PC-3 (cell line): Measurements from ENCODE around the gene IRF5.

Experiments used
- CTCF ChIP-seq: fragments of 300-600 bp; sonication (generic); conservative IDR thresholded peaks from 2 replicates; pipeline ENCODE4 v1.5.1; 2017; ENCODE audit warnings: antibody characterized with exemption, low read depth, mild to moderate bottlenecking, low read length
- EZH2phosphoT487 ChIP-seq: fragments of 300-600 bp; sonication (generic); IDR thresholded peaks from 2 replicates; pipeline ENCODE4 v1.6.1; 2018; ENCODE audit warnings: mild to moderate bottlenecking, antibody characterized with exemption, low read length, borderline replicate concordance

DNA sequence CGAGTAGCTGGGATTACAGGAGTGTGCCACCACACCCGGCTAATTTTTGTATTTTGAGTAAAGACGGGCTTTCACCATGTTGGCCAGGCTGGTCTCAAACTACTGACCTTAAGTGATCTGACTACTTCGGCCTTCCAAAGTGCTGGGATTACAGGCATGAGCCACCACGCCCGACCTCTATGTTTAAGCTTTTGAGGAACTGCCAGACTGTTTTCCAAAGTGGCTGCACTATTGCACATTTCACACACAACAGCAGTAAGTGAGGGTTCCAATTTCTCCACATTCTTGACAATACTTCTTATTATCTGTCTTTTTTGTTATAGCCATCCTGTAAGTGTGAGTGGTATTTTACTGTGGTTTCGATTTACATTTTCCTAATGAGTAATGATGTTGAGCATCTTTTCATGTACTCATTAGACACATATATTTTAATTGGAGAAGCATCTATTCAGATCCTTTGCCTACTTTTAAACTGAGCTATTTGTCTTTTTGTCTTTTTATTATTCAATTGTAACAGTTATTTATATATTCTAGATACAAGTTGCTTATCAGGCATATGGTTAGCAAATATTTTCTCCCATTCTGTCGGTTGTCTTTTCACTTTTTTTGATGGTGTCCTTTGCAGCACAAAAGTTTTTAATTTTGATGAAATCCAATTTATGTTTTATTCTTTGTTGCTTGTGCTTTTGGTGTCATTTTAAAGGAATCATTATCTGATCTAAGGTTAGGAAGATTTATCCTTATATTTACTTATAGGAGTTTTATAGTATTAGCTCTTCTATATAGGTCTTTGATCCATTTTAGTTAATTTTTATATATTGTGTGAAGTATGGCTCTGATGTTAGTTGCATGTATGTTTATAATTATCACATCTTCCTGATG lies 12.8 kb upstream of the IRF5 start:
- TF ChIP-seq CTCF (no peak), EZH2phosphoT487 (no peak)
